ENCODE results near the gene RFLNA.

Gene RFLNA

GRCh38 chr12:124294780-124295341 lies at the start of gene RFLNA:
Gene RFLNA, plus strand, starts transcription at chr12:124295093. Its CDS starts 337 bp downstream, at chr12:124295430.
- Histone ChIP-seq H3K36me3 (ENCODE audit: insufficient read depth, low read length) (no peaks in the 10 kb centered on the region), H3K9me3 (ENCODE audit: low read length) (no peaks in the 10 kb centered on the region), H3F3A (ENCODE audit: insufficient read depth, low read length) (no peaks in the 10 kb centered on the region), H3K27me3 (ENCODE audit: insufficient read depth, low read length) (no peaks in the 10 kb centered on the region), H4K20me1 (ENCODE audit: insufficient read depth, low read length) (no peaks in the 10 kb centered on the region), H3K4me3 (ENCODE audit: low read depth, low read length, poor library complexity, severe bottlenecking) (no peak within 1 kb of the TSS), H3K79me2 (ENCODE audit: insufficient read depth, low read length) (no peaks in the 10 kb centered on the region), H3K4me2 (ENCODE audit: low read length) (no peak within 1 kb of the TSS), H3K4me1 (ENCODE audit: insufficient read depth, low read length, severe bottlenecking) (no peaks in the 10 kb centered on the region), H2AFZ (ENCODE audit: low read length) (no peak within 1 kb of the TSS), H3K9me2 (ENCODE audit: low read depth, low read length) (no peaks in the 10 kb centered on the region), H3K27ac (ENCODE audit: low read depth, low read length, poor library complexity, severe bottlenecking) (no peak within 1 kb of the TSS), H3K9ac (ENCODE audit: low read length) (no peak within 1 kb of the TSS)
- TF ChIP-seq CTCF (IDR thresholded peaks at IDR 0.05; ENCODE audit: low read length): no peak

- no peaks in the 10 kb centered on the region for H3K9me3 ChIP-seq (ENCODE audit: low read length)
- H3K36me3 ChIP-seq (ENCODE audit: insufficient read depth, low read length): no peaks in the 10 kb centered on the region
- H3K4me2 ChIP-seq (ENCODE audit: low read length): no peak overlapping the region
- no peak overlapping the region for H3K4me3 ChIP-seq (ENCODE audit: low read depth, low read length, poor library complexity, severe bottlenecking)
- no peaks in the 10 kb centered on the region for H3K79me2 ChIP-seq (ENCODE audit: insufficient read depth, low read length)
- H4K20me1 ChIP-seq (ENCODE audit: insufficient read depth, low read length): no peaks in the 10 kb centered on the region
- H3F3A ChIP-seq (ENCODE audit: insufficient read depth, low read length): no peaks in the 10 kb centered on the region
- no peak overlapping the region for H3K9ac ChIP-seq (ENCODE audit: low read length)
- peaks cover 23% of the 10 kb centered on the region for H3K27me3 ChIP-seq (ENCODE audit: insufficient read depth, low read length)
- TF ChIP-seq CTCF (IDR thresholded peaks at IDR 0.05; ENCODE audit: low read length) (no peak), EZH2 (IDR thresholded peaks at IDR 0.05; ENCODE audit: borderline replicate concordance, low read length) (no peak)
- H3K9me2 ChIP-seq (ENCODE audit: low read depth, low read length): no peaks in the 10 kb centered on the region
- no peak overlapping the region for H2AFZ ChIP-seq (ENCODE audit: low read length)
- H3K4me1 ChIP-seq (ENCODE audit: insufficient read depth, low read length, severe bottlenecking): no peaks in the 10 kb centered on the region
- no peak overlapping the region for H3K27ac ChIP-seq (ENCODE audit: low read depth, low read length, poor library complexity, severe bottlenecking)
Measured at GRCh38 chr12:124247331-124247730, 47.6 kb upstream of the RFLNA start.

GRCh38 chr12:124248941-124249825 lies 45.7 kb upstream of the RFLNA start:
- Histone ChIP-seq H4K20me1 (ENCODE audit: insufficient read depth, low read length) (no peaks in the 10 kb centered on the region), H3K9ac (ENCODE audit: low read length) (no peak overlapping the region), H3K79me2 (ENCODE audit: insufficient read depth, low read length) (no peaks in the 10 kb centered on the region), H3K4me2 (ENCODE audit: low read length) (no peak overlapping the region), H3K27me3 (ENCODE audit: insufficient read depth, low read length) (peaks cover 23% of the 10 kb centered on the region), H3K27ac (ENCODE audit: low read depth, low read length, poor library complexity, severe bottlenecking) (no peak overlapping the region), H3F3A (ENCODE audit: insufficient read depth, low read length) (no peaks in the 10 kb centered on the region), H3K9me2 (ENCODE audit: low read depth, low read length) (no peaks in the 10 kb centered on the region), H3K4me3 (ENCODE audit: low read depth, low read length, poor library complexity, severe bottlenecking) (no peak overlapping the region), H3K4me1 (ENCODE audit: insufficient read depth, low read length, severe bottlenecking) (no peaks in the 10 kb centered on the region), H3K9me3 (ENCODE audit: low read length) (no peaks in the 10 kb centered on the region), H2AFZ (ENCODE audit: low read length) (no peak overlapping the region), H3K36me3 (ENCODE audit: insufficient read depth, low read length) (no peaks in the 10 kb centered on the region)
- TF ChIP-seq CTCF (IDR thresholded peaks at IDR 0.05; ENCODE audit: low read length): no peak
- TF ChIP-seq EZH2 (IDR thresholded peaks at IDR 0.05; ENCODE audit: borderline replicate concordance, low read length): no peak
